Measurements from ENCODE around the gene TSPAN31.

- TF ChIP-seq, protein P1, sequence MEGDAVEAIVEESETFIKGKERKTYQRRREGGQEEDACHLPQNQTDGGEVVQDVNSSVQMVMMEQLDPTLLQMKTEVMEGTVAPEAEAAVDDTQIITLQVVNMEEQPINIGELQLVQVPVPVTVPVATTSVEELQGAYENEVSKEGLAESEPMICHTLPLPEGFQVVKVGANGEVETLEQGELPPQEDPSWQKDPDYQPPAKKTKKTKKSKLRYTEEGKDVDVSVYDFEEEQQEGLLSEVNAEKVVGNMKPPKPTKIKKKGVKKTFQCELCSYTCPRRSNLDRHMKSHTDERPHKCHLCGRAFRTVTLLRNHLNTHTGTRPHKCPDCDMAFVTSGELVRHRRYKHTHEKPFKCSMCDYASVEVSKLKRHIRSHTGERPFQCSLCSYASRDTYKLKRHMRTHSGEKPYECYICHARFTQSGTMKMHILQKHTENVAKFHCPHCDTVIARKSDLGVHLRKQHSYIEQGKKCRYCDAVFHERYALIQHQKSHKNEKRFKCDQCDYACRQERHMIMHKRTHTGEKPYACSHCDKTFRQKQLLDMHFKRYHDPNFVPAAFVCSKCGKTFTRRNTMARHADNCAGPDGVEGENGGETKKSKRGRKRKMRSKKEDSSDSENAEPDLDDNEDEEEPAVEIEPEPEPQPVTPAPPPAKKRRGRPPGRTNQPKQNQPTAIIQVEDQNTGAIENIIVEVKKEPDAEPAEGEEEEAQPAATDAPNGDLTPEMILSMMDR (IDR thresholded peaks at IDR 0.05) = no peak
- peak; percentile 8 for TF ChIP-seq EZH2 (IDR thresholded peaks at IDR 0.05)
- TF ChIP-seq EZH2phosphoT487 (IDR thresholded peaks at IDR 0.05) = no peak
These were observed 10.9 kb upstream of the TSPAN31 start for GRCh38 chr12:57733928-57734327.

Data from neural progenitor cell (in vitro differentiated cells).